ENCODE measurements around the gene MTM1.
A peak's percentile ranks its signal among the peaks of the same experiment; 100 is the strongest.

MTM1 gene

GRCh38 chrX:150693725-150694574, 125.5 kb downstream of the MTM1 start:
- CTCF ChIA-PET, result interaction anchor here (2.4 to 2.8 kb wide), 2 partner anchors 10 kb away, joined by 20 read pairs; no protein-coding TSS in a partner anchor
- H3K36me3 ChIP-seq (ENCODE audit: control insufficient read depth in 2 of 2, insufficient read depth in 1 of 2, low read length in 2 of 2), result peaks cover 0 to 5% of the 10 kb centered on the region in 2 experiments; a peak in 1 of 3 replicates
- no peaks in the 10 kb centered on the region; the same call in 1 of the 2 replicates for H3K4me1 ChIP-seq (ENCODE audit: control insufficient read depth, insufficient read depth, low read length)
- H3K9me3 ChIP-seq (ENCODE audit: control insufficient read depth, insufficient read depth, low read depth, low read length), result no peaks in the 10 kb centered on the region
- POLR2A ChIA-PET, result interaction anchor here (0.6 to 2.1 kb wide), 5 partner anchors 10 to 754 kb away, joined by 3 to 8 read pairs (median 5); no protein-coding TSS in a partner anchor
- H3K27ac ChIP-seq (ENCODE audit: extremely low read depth, low read depth, low read length), result peak overlapping the region; percentile 75; the same call in 1 of the 2 replicates
- peak overlapping the region; percentile 35 for H3K4me3 ChIP-seq (ENCODE audit: low read depth, low read length)
- TF ChIP-seq ZNF561 (tag by site-specific recombination; IDR thresholded peaks at IDR 0.05; ENCODE audit: borderline replicate concordance) (no peak), ZNF335 (tag by site-specific recombination; conservative IDR thresholded peaks at IDR 0.05) (peak; percentile 81), GLIS1 (tag by site-specific recombination; IDR thresholded peaks at IDR 0.05) (0 out of 2 replicates have a peak, but pooled peaks have one; percentile 46), SP2 (tag by site-specific recombination; IDR thresholded peaks at IDR 0.05) (peak; percentile 79), ZIC2 (tag by site-specific recombination; IDR thresholded peaks at IDR 0.05) (peak; percentile 37; the same call in 1 of the 2 replicates), GLIS2 (tag by site-specific recombination; IDR thresholded peaks at IDR 0.05) (peak; percentile 57), ZXDB (tag by site-specific recombination; IDR thresholded peaks at IDR 0.05) (peak; percentile 53), SCRT2 (tag by site-specific recombination; IDR thresholded peaks at IDR 0.05) (peak; percentile 66), ZBTB10 (tag by site-specific recombination; IDR thresholded peaks at IDR 0.05) (peak; percentile 36; the same call in 1 of the 2 replicates), YY2 (tag by site-specific recombination; IDR thresholded peaks at IDR 0.05) (no peak), ZNF266 (tag by site-specific recombination; IDR thresholded peaks at IDR 0.05; ENCODE audit: low read depth) (no peak), ZNF558 (tag by site-specific recombination; IDR thresholded peaks at IDR 0.05) (no peak), ZBTB20 (tag by site-specific recombination; IDR thresholded peaks at IDR 0.05) (peak; percentile 59; the same call in 1 of the 2 replicates), ZBTB8A (tag by site-specific recombination; IDR thresholded peaks at IDR 0.05) (peak; percentile 23; the same call in 1 of the 2 replicates), ZNF747 (tag by site-specific recombination; IDR thresholded peaks at IDR 0.05) (no peak), SP7 (tag by site-specific recombination; IDR thresholded peaks at IDR 0.05) (peak; percentile 35), ZNF121 (tag by site-specific recombination; IDR thresholded peaks at IDR 0.05) (no peak), ZBTB6 (tag by site-specific recombination; IDR thresholded peaks at IDR 0.05) (no peak), ZBTB11 (tag by site-specific recombination; conservative IDR thresholded peaks at IDR 0.05; ENCODE audit: low read depth) (peak; percentile 92), ZBTB17 (tag by site-specific recombination; IDR thresholded peaks at IDR 0.05) (peak; percentile 63), PATZ1 (tag by site-specific recombination; IDR thresholded peaks at IDR 0.05) (peak; percentile 68), ZNF10 (tag by site-specific recombination; IDR thresholded peaks at IDR 0.05) (peak; percentile 52; the same call in 1 of the 2 replicates), SP3 (tag by site-specific recombination; IDR thresholded peaks at IDR 0.05) (peak; percentile 56)
- TF ChIP-seq, protein P1, sequence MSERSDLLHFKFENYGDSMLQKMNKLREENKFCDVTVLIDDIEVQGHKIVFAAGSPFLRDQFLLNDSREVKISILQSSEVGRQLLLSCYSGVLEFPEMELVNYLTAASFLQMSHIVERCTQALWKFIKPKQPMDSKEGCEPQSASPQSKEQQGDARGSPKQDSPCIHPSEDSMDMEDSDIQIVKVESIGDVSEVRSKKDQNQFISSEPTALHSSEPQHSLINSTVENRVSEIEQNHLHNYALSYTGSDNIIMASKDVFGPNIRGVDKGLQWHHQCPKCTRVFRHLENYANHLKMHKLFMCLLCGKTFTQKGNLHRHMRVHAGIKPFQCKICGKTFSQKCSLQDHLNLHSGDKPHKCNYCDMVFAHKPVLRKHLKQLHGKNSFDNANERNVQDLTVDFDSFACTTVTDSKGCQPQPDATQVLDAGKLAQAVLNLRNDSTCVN (tag by site-specific recombination; optimal IDR thresholded peaks at IDR 0.05), result peak; percentile 6
